K562 (cell line): ENCODE results near the gene XPOT. TPM values are rescaled to one million over a fixed set of nuclear protein-coding genes. Genes with fewer than 3 reads are reported as not detected.

ENCODE experiments used
- ASH1L ChIP-seq: fragments of 450-650 bp; IDR thresholded peaks from 2 replicates; pipeline ENCODE4 v1.6.1; 2018; ENCODE audit warnings: borderline replicate concordance, mild to moderate bottlenecking, low read depth; ENCODE audit not compliant: partially characterized antibody
- HDAC2 ChIP-seq: fragments of 450-650 bp; IDR thresholded peaks from 2 replicates; pipeline ENCODE4 v1.6.1; 2016; ENCODE audit warnings: mild to moderate bottlenecking
- ILK ChIP-seq: fragments of 450-650 bp; IDR thresholded peaks from 2 replicates; pipeline ENCODE4 v1.6.1; 2016; ENCODE audit warnings: missing genetic modification characterization, low read depth, mild to moderate bottlenecking, missing compliant biosample characterization, moderate library complexity, borderline replicate concordance
- MECOM ChIP-seq: fragments of 250-450 bp; sonication (Bioruptor Pico); IDR thresholded peaks from 2 replicates; pipeline ENCODE4 v1.8.0; 2022; ENCODE audit warnings: inconsistent platforms
- MEIS2 ChIP-seq: fragments of 450-650 bp; IDR thresholded peaks from 2 replicates; pipeline ENCODE4 v1.6.1; 2014; ENCODE audit warnings: mild to moderate bottlenecking; ENCODE audit not compliant: partially characterized antibody
- NELFE ChIP-seq: IDR thresholded peaks from 2 replicates; pipeline ENCODE4 v1.6.1; 2011; ENCODE audit warnings: mild to moderate bottlenecking; ENCODE audit not compliant: insufficient read depth, insufficient read length
- NR2C1 ChIP-seq, 2 experiments: fragments of 450-650 bp; IDR thresholded peaks; 2 replicates each; pipeline ENCODE4 v1.6.1; 2017; ENCODE audit warnings: mild to moderate bottlenecking in 2 of 2, antibody characterized with exemption in 1 of 2, inconsistent platforms in 1 of 2, missing compliant biosample characterization in 1 of 2, missing genetic modification characterization in 1 of 2
- POLR2A ChIP-seq: fragments of 450-650 bp; conservative IDR thresholded peaks from 2 replicates; pipeline ENCODE4 v1.6.1; 2016
- RBM22 ChIP-seq: fragments of 200-400 bp; formaldehyde crosslinking; IDR thresholded peaks from 2 replicates; pipeline ENCODE4 v1.6.1; 2018; ENCODE audit warnings: low read length, low read depth; ENCODE audit not compliant: poor library complexity, severe bottlenecking
- SIRT6 ChIP-seq: IDR thresholded peaks from one replicate; pipeline ENCODE4 v1.6.1; 2012; ENCODE audit warnings: low read depth, mild to moderate bottlenecking, control low read depth, inconsistent platforms, low read length, moderate library complexity
- SMARCE1 ChIP-seq: fragments of 450-650 bp; IDR thresholded peaks from 2 replicates; pipeline ENCODE4 v1.7.1; 2016; ENCODE audit warnings: mild to moderate bottlenecking
- TRIM28 ChIP-seq: fragments of 450-650 bp; IDR thresholded peaks from 2 replicates; pipeline ENCODE4 v1.6.1; 2017
- ZBTB8A ChIP-seq: fragments of 450-650 bp; IDR thresholded peaks from 2 replicates; pipeline ENCODE4 v1.6.1; 2018; ENCODE audit warnings: mild to moderate bottlenecking, moderate library complexity; ENCODE audit not compliant: partially characterized antibody
- ZNF174 ChIP-seq: fragments of 250-450 bp; sonication (Bioruptor Pico); IDR thresholded peaks from 2 replicates; pipeline ENCODE4 v1.4.0; 2020; ENCODE audit warnings: mild to moderate bottlenecking
- ZNF583 ChIP-seq: fragments of 250-450 bp; sonication (Bioruptor Pico); IDR thresholded peaks from 2 replicates; pipeline ENCODE4 v1.4.0; 2020
- ZNF696 ChIP-seq: fragments of 250-450 bp; sonication (Bioruptor Pico); conservative IDR thresholded peaks from 2 replicates; pipeline ENCODE4 v1.4.0; 2020; ENCODE audit warnings: mild to moderate bottlenecking, moderate library complexity
- ZNF830 ChIP-seq: fragments of 250-450 bp; sonication (Bioruptor Pico); IDR thresholded peaks from 2 replicates; pipeline ENCODE4 v1.5.0; 2021; ENCODE audit warnings: mild to moderate bottlenecking
- polyA plus RNA-seq, 8 experiments: library from polyadenylated mRNA; depleted of rRNA in 4 of 8; stranded (reverse) in 5 of 8; unstranded in 3 of 8; fragments of >200 nt; fragmentation: Nextera tagmentation in 2 of 8; fragmentation: Illumina TruSeq in 1 of 8; extraction: Ambion mirVana in 2 of 8; extraction: Trizol in 1 of 8; gene quantifications; 2 replicates each; pipeline versions ENCODE4 v1.2.1 to v1.2.3, GENCODE V29; 2011 to 2014; ENCODE audit warnings: inconsistent platforms in 1 of 8, missing spikeins in 1 of 8
- total RNA-seq, 7 experiments: library from RNA; depleted of rRNA in 6 of 7; stranded (reverse); fragments of >200 nt in 6 of 7; fragmentation: Illumina TruSeq in 2 of 7; extraction: Trizol in 2 of 7; gene quantifications; 2 replicates each; pipeline versions ENCODE4 v1.2.1 to v1.2.3, GENCODE V29; 2011 to 2021; ENCODE audit warnings: low replicate concordance in 1 of 7
- TF ChIP-seq, protein P1 (sequence below): sonication (generic); formaldehyde crosslinking; IDR thresholded peaks from 2 replicates; pipeline ENCODE4 v1.8.0; 2022; ENCODE audit warnings: mild to moderate bottlenecking, missing genetic modification reagents
- TF ChIP-seq, protein P2 (sequence below): fragments of 250-450 bp; sonication (Bioruptor Pico); IDR thresholded peaks from 2 replicates; pipeline ENCODE4 v1.4.0; 2020; ENCODE audit warnings: borderline replicate concordance
- TF ChIP-seq, protein P3 (sequence below): sonication (generic); formaldehyde crosslinking; IDR thresholded peaks from 2 replicates; pipeline ENCODE4 v1.8.0; 2022; ENCODE audit warnings: mild to moderate bottlenecking, missing genetic modification reagents
- TF ChIP-seq, protein P4 (sequence below): sonication (generic); formaldehyde crosslinking; IDR thresholded peaks from 2 replicates; pipeline ENCODE4 v1.8.1; 2022; ENCODE audit warnings: missing genetic modification reagents
- TF ChIP-seq, protein P5 (sequence below): sonication (generic); formaldehyde crosslinking; IDR thresholded peaks from 2 replicates; pipeline ENCODE4 v1.8.0; 2022; ENCODE audit warnings: mild to moderate bottlenecking, low read depth, missing genetic modification reagents

Gene XPOT
- total and polyA plus RNA-seq, 9 of the 15 experiments (the other 6 are each of a cell fraction or from before 2014, with no cell fraction given), result 26.2 to 192 (median 102) TPM

DNA sequence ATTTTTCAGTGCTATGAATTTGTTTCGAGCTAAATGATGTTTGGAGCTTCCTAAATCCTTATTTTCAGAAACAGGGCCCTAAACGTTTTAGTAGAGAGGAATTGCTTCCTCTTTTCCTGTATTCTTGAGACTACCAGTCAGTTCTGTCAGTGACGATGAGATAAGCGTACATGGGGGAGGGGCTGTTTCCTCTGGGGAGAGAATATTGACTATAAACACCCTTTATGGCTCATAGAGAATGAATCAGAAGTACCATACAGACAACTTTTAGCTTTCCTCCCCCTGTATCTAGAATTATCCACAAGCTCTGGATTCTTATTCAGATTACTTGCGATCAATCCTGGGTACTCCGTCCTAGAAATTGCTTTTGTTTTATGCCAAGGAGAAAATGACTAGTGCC lies 52.8 kb downstream of the XPOT start (continued):
- no peak for TF ChIP-seq MECOM (CRISPR knock-in tag)
- TF ChIP-seq, protein P1, sequence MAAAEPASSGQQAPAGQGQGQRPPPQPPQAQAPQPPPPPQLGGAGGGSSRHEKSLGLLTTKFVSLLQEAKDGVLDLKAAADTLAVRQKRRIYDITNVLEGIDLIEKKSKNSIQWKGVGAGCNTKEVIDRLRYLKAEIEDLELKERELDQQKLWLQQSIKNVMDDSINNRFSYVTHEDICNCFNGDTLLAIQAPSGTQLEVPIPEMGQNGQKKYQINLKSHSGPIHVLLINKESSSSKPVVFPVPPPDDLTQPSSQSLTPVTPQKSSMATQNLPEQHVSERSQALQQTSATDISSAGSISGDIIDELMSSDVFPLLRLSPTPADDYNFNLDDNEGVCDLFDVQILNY (CRISPR knock-in tag), result no peak
- no peak for TF ChIP-seq ZNF696 (CRISPR knock-in tag)
- TF ChIP-seq RBM22, result no peak
- TF ChIP-seq ZNF583 (CRISPR knock-in tag), result no peak
- TF ChIP-seq NR2C1 (IDR thresholded peaks at IDR 0.05), result no peak
- TF ChIP-seq NR2C1 (tag; IDR thresholded peaks at IDR 0.05), result no peak
- no peak for TF ChIP-seq HDAC2
- no peak for TF ChIP-seq NELFE
- TF ChIP-seq MEIS2, result peak; percentile 79
- TF ChIP-seq ZNF830 (CRISPR knock-in tag), result no peak
- TF ChIP-seq, protein P2, sequence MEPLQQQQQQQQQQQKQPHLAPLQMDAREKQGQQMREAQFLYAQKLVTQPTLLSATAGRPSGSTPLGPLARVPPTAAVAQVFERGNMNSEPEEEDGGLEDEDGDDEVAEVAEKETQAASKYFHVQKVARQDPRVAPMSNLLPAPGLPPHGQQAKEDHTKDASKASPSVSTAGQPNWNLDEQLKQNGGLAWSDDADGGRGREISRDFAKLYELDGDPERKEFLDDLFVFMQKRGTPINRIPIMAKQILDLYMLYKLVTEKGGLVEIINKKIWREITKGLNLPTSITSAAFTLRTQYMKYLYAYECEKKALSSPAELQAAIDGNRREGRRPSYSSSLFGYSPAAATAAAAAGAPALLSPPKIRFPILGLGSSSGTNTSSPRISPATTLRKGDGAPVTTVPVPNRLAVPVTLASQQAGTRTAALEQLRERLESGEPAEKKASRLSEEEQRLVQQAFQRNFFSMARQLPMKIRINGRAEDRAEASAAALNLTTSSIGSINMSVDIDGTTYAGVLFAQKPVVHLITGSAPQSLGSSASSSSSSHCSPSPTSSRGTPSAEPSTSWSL (CRISPR knock-in tag), result no peak
- no peak for TF ChIP-seq ASH1L
- TF ChIP-seq ZNF174, result no peak
- no peak for TF ChIP-seq ZBTB8A
- no peak for TF ChIP-seq POLR2A
- TF ChIP-seq, protein P3, sequence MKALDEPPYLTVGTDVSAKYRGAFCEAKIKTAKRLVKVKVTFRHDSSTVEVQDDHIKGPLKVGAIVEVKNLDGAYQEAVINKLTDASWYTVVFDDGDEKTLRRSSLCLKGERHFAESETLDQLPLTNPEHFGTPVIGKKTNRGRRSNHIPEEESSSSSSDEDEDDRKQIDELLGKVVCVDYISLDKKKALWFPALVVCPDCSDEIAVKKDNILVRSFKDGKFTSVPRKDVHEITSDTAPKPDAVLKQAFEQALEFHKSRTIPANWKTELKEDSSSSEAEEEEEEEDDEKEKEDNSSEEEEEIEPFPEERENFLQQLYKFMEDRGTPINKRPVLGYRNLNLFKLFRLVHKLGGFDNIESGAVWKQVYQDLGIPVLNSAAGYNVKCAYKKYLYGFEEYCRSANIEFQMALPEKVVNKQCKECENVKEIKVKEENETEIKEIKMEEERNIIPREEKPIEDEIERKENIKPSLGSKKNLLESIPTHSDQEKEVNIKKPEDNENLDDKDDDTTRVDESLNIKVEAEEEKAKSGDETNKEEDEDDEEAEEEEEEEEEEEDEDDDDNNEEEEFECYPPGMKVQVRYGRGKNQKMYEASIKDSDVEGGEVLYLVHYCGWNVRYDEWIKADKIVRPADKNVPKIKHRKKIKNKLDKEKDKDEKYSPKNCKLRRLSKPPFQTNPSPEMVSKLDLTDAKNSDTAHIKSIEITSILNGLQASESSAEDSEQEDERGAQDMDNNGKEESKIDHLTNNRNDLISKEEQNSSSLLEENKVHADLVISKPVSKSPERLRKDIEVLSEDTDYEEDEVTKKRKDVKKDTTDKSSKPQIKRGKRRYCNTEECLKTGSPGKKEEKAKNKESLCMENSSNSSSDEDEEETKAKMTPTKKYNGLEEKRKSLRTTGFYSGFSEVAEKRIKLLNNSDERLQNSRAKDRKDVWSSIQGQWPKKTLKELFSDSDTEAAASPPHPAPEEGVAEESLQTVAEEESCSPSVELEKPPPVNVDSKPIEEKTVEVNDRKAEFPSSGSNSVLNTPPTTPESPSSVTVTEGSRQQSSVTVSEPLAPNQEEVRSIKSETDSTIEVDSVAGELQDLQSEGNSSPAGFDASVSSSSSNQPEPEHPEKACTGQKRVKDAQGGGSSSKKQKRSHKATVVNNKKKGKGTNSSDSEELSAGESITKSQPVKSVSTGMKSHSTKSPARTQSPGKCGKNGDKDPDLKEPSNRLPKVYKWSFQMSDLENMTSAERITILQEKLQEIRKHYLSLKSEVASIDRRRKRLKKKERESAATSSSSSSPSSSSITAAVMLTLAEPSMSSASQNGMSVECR, result no peak
- TF ChIP-seq TRIM28, result no peak
- no peak for TF ChIP-seq SIRT6
- TF ChIP-seq, protein P4, sequence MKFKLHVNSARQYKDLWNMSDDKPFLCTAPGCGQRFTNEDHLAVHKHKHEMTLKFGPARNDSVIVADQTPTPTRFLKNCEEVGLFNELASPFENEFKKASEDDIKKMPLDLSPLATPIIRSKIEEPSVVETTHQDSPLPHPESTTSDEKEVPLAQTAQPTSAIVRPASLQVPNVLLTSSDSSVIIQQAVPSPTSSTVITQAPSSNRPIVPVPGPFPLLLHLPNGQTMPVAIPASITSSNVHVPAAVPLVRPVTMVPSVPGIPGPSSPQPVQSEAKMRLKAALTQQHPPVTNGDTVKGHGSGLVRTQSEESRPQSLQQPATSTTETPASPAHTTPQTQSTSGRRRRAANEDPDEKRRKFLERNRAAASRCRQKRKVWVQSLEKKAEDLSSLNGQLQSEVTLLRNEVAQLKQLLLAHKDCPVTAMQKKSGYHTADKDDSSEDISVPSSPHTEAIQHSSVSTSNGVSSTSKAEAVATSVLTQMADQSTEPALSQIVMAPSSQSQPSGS, result no peak
- TF ChIP-seq, protein P5, sequence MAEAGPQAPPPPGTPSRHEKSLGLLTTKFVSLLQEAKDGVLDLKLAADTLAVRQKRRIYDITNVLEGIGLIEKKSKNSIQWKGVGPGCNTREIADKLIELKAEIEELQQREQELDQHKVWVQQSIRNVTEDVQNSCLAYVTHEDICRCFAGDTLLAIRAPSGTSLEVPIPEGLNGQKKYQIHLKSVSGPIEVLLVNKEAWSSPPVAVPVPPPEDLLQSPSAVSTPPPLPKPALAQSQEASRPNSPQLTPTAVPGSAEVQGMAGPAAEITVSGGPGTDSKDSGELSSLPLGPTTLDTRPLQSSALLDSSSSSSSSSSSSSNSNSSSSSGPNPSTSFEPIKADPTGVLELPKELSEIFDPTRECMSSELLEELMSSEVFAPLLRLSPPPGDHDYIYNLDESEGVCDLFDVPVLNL (CRISPR knock-in tag), result no peak
- peak; percentile 77 for TF ChIP-seq SMARCE1
- TF ChIP-seq ILK (tag), result no peak
